GM18511 (cell line): Measurements from ENCODE around the gene MAP2K3.

Experiments
- ATAC-seq: cut with Tn5 transposase; IDR thresholded peaks from one replicate; pipeline ENCODE4 v1.9.1; 2021; ENCODE audit warnings: mild to moderate bottlenecking, moderate library complexity; ENCODE audit not compliant: unreplicated experiment

MAP2K3 gene

DNA sequence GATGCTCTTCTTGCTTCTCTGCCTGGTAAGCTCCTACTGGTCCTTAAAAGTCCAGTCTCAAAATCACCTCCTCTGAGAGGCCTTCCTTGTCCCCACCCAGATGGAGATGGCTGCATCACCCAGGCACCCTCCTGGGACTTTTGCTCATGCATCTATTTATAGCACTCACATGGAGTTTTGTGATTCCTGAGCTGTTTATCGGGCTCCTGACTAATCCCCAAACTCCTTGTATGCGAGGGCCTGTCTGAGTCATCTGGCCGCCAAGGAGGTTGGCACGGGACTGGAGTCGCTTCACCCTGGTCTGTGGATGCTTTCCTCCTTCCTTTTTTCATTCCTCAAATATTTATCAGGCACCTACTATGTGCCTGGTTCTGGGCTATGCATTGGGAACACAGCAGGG, 2.3 kb upstream of the MAP2K3 start:
- no peak for ATAC-seq

- ATAC-seq, result no peak
These were observed 1.7 kb upstream of the MAP2K3 start for GRCh38 chr17:21282850-21283249.

GRCh38 chr17:21283482-21284318, 811 bp upstream of the MAP2K3 start:
- peak; percentile 8 for ATAC-seq

GRCh38 chr17:21285164-21286065, 904 bp downstream of the MAP2K3 start:
- no peak for ATAC-seq

- ATAC-seq, result no peak
These were observed 1.7 kb downstream of the MAP2K3 start for GRCh38 chr17:21286066-21286770.

DNA sequence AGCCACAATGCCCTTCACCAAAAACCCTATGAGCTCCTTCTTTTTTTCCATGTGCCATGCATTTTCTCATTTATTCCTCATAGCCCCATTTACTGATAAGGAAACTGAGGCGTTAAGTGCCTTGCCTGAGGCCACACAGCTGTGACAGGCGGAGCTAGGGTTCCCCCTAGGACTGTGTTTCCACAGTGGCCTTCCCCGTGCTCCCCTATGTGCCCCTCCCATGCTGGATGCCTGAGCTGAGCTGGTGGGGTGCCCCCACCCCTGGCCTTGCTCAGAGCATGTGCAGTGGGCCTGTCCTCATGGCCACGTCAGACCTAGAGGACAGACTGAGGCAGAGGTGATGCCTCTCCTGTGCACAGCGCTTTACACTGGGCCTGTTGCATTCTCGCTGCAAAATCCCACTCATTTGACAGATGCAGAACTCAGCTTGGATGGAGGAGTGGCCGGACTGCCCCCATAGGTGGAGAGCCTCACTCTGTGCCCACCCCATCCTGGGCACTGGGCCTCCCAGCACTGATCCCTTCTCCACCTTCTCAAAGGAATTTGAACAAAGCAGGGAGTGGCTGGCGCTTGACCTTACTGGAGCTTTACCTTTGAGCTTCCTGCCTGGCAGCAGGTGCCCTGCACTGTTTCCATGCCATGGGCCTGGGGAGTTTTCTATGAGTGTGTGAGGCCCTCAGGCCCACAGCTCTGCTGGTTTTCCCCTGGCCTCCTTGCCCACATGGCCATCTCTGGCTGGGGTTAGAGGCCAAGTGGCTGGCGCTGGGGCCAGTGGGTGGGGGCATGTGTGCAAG, 2.6 kb downstream of the MAP2K3 start:
- ATAC-seq, result no peak

- peak; percentile 46 for ATAC-seq
These were observed 3.4 kb downstream of the MAP2K3 start for GRCh38 chr17:21287703-21288449.

DNA sequence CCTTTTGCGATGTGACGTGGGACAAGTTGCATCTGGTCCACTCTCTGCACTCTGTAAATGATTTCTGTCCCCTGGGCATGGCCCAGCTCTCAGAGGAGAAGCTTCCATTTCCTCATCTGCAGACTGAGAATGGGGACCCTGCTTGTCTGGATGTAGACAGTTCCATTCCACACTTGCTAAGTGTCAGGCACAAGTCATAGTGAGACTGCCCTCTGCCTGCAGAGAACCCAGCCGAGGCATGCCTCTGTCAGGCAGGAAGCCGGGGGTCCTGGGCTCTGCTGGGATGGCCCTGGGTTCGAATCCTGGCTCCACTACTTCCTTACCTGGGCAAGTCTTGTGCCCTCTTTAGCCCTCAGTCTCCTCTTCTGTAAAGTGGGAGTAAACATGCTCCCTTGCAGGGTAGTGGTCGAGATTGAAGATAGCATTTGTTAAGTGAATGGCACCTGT, 4.1 kb downstream of the MAP2K3 start:
- peak; percentile 22 for ATAC-seq

- no peak for ATAC-seq
These were observed 4.8 kb downstream of the MAP2K3 start for GRCh38 chr17:21289175-21289901.

GRCh38 chr17:21289902-21290571, 5.5 kb downstream of the MAP2K3 start:
- no peak for ATAC-seq

DNA sequence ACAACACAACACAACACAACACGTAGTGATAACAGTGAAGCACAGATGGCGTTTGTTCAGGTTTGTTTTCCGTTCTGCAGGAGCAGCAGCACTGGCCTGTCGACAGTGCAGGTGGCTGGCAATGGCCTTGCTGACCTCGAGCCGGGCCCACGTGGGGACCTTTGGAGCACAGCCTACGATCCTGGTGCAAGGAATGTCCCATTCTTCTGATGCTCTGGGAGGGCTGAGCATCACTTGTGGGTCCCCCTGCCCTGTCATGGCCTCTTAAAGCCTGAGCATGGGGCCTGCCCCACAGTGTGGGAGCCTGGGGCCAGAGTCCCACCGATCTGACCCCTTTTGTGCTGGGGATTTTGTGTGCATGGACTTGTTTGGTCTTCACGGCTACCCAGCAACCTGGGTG, 6.8 kb downstream of the MAP2K3 start:
- no peak for ATAC-seq

- no peak for ATAC-seq
These were observed 7.4 kb downstream of the MAP2K3 start for GRCh38 chr17:21291862-21292261.

DNA sequence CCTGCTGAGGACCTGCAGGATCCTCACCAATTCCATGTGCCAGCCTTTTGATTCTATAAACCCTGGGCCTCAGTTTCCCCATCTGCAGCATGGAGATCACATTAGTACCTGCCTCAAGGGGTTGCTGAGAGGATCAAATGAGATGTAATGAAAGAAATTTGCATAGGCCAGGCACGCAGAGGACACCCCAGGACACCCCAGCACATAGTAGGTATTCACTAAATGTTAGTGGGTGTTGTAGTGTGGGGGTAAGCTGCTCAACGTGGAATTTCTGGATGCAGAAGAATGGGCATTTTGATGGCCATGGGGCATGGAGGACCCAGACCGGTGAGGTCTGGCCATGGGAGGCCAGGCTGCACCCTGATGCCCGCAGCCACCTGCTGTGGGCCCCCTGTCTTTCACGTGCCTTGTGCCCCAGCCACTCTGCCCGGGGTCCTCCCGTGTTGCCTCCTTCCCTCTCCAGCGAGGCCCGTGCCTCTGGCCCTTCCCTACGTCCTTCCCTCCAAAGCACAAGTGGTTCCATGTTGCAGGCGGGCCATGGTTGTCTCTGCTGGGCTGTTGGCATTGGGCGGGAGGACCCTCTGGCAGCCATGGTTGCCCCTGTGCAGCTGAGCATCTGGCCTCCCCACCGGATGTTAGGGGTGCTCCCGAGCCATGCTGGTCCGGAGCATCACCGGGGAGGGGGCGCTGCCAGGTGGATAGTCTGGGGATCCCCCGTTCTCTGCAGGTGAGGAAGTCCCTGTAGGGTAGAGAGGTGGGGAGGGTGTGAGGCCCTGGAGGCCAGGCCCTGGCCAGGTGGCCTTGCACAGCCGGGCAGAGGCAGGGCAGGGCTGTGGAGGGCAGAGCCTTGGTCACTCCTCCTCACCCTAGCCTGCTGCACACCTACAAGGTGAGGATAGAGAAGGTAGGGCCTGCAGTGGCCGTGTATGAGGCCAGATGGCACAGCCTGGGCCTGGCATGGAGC, 8.6 kb downstream of the MAP2K3 start:
- no peak for ATAC-seq

- no peak for ATAC-seq
These were observed 9.3 kb downstream of the MAP2K3 start for GRCh38 chr17:21293831-21294210.

DNA sequence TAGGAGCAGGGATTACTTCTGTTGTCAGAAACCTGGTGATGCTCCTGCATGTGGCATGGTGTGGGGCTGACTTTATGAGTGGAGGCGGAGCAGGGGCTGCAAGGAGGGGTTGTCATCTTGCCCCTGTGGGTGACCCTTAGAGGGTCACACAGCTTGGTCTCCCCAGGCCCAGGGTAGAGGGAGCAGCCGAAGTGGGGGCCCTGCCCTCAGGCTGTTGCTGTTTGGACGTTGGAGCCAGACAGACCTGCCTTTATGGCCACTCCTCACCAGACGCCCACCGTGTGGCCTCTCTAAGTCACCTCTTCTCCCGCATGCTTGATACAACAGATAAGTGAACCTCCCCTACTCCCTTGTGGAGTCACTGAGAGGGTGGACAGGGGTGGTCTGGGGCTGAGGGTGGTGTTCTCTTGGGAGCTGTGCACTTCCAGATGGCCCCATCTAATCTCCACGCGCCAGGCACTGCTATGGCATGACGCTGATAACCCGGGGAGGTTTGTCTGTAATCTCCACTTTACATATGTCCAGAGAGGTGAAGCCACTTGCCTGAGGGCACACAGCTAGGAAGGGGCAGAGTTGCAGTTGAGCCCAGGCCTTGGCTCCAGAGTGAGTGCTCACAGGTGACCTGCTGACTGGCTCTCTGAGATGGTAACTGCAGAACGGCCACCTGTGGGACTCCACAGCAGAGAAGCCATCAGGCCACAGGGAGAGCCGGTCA, 10.0 kb downstream of the MAP2K3 start:
- ATAC-seq, result no peak

- no peak for ATAC-seq
These were observed 10.8 kb downstream of the MAP2K3 start for GRCh38 chr17:21295036-21295952.
